Posterior vena cava (tissue), 2 donors: ENCODE data around the gene ARHGAP8. TPM values are rescaled to one million over a fixed set of nuclear protein-coding genes. Genes with fewer than 3 reads are reported as not detected.

Experiments used
- DNase-seq: peaks from one replicate; pipeline ENCODE4 v3.0.0-alpha.2; 2020; ENCODE audit warnings: low spot score
- intact Hi-C, 2 donors: fragments of 100-400 bp; cut with DNase I; formaldehyde crosslinking; loops; one replicate each; pipeline versions ENCODE4 v1.14.1 to v1.14.2; 2022 to 2023
- total RNA-seq, 2 donors: library from RNA; stranded (reverse); fragmentation: NEBNext Ultra II Directional; extraction: Animal tissue kit (Norgen Biotek cat#: 25700); gene quantifications; one replicate each; pipeline ENCODE4 v1.2.1, GENCODE V29; 2021
- donor health status: DM: yes; HTN: yes; CAD: no.
- donor health status: DM: yes; HTN: yes; CAD: no.

The ARHGAP8 gene
- total RNA-seq, 2 donors from 2014 or later: 1.4 TPM

GRCh38 chr22:44865193-44866057, 113.0 kb downstream of the ARHGAP8 start:
- intact Hi-C loops: no loop called here
- no peak for DNase-seq

DNA sequence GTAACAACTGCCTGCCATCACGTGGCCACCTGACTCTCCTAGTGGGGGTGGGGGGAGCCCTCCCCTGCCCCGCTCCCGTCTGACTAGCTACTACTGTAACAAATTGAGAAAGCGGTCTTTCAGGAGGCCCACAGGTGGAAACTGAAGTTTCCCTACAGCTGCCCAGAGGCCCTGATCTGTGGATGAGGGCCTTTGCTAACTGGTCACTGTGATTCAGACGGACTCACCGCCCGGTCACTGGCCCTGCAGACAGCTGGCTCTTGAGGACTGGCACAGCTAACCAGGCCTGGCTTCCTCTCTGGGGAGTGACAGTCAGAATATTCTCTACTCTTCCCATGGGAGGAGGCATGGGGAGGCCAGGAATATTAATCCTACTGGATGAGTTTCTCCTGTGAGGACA, 116.8 kb downstream of the ARHGAP8 start:
- no peak for DNase-seq
- intact Hi-C loops: no loop called here

DNA sequence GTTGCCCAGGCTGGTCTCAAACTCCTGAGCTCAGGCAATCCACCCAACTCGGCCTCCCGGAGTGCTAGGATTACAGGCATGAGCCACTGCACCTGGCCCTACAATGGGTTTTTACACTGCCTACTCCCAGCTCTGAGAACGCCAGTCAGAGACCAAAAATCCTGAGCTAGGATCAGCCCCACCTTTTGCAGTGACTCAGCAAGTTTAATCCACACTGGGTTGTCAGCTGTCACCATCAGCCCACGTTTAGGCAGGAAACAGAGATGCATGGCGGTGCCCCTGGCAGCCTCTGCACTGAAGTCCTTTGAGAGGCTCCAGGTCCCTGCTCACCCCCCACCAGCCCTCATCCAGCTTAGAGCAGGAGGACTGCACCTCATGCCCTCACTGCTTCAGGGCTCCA, 117.6 kb downstream of the ARHGAP8 start:
- intact Hi-C loops: no loop called here

DNA sequence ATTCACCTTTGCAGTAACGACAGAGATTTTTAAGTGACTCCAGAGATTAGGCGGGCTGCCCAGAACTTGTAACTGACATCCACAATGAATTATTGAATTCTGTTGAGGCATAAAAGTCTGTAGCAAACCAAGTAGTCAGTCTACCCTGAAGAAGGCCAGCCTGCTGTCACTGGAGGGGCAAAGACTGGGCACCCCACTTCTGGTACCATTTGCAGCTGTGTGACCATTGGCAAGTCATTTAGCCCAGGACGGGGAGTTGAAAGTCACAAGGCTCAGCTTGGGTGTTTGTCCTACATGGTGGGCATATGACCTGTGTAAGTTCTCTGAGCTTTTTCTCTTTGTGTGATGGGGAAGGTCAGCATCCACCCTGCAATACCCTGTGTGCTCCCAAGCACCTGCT, 119.4 kb downstream of the ARHGAP8 start:
- no peak for DNase-seq
- intact Hi-C loops: no loop called here

More for the DNA sequence above, 117.6 kb downstream of the ARHGAP8 start:
- DNase-seq: no peak

DNA sequence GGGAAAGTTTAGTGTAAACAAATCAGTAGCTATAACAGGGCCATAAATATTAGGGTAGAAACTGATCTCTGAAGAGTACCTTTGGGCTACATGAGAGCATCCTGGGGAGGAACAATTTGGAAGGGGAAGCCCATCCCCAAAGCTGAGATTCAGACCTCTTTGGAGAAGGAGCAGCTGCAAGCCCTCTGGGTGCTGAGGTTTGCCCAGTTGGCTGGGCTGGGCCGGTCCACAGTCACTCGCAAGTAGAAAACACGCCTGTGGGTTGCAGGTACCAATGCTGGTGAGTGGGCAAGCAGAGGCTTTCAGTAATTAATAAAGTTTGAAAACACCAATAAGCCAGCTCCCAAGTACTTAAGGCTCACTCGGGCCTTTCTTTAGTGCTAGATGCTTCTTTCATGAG, 124.5 kb downstream of the ARHGAP8 start:
- intact Hi-C loops: no loop called here
- peak; percentile 34 for DNase-seq

- peak; percentile 73 for DNase-seq
Observed at GRCh38 chr22:44878483-44879300, 126.3 kb downstream of the ARHGAP8 start.

GRCh38 chr22:44879301-44879680, 126.9 kb downstream of the ARHGAP8 start:
- DNase-seq: peak; percentile 70
- intact Hi-C loops: no loop called here

More at GRCh38 chr22:44878483-44879300, 126.3 kb downstream of the ARHGAP8 start:
- intact Hi-C loops: no loop called here

- peak; percentile 78 for DNase-seq
- intact Hi-C loops: no loop called here
Observed at GRCh38 chr22:44880610-44881290, 128.4 kb downstream of the ARHGAP8 start.

GRCh38 chr22:44881624-44882023, 129.2 kb downstream of the ARHGAP8 start:
- intact Hi-C loops: no loop called here
- DNase-seq: peak; percentile 67

GRCh38 chr22:44882226-44882905, 130.0 kb downstream of the ARHGAP8 start:
- intact Hi-C loops: no loop called here
- peak; percentile 58 for DNase-seq

GRCh38 chr22:44883011-44883421, 130.6 kb downstream of the ARHGAP8 start:
- intact Hi-C loops: no loop called here
- peak; percentile 34 for DNase-seq

DNA sequence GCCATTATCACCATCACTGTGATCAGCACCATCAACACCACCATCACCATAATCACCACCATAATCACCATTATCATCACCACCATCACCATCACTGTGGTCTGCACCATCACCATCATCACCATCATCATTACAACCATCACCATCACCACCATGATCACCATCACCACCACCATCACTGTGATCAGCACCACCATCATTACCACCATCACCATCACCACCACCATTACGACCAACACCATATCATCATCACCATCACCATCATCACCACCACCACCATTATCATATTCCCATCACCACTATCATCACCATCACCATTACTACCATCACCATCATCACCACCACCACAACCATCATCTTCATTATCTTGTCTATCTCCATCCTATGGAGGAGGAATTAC, 132.2 kb downstream of the ARHGAP8 start:
- intact Hi-C loops: no loop called here
- DNase-seq: no peak

DNA sequence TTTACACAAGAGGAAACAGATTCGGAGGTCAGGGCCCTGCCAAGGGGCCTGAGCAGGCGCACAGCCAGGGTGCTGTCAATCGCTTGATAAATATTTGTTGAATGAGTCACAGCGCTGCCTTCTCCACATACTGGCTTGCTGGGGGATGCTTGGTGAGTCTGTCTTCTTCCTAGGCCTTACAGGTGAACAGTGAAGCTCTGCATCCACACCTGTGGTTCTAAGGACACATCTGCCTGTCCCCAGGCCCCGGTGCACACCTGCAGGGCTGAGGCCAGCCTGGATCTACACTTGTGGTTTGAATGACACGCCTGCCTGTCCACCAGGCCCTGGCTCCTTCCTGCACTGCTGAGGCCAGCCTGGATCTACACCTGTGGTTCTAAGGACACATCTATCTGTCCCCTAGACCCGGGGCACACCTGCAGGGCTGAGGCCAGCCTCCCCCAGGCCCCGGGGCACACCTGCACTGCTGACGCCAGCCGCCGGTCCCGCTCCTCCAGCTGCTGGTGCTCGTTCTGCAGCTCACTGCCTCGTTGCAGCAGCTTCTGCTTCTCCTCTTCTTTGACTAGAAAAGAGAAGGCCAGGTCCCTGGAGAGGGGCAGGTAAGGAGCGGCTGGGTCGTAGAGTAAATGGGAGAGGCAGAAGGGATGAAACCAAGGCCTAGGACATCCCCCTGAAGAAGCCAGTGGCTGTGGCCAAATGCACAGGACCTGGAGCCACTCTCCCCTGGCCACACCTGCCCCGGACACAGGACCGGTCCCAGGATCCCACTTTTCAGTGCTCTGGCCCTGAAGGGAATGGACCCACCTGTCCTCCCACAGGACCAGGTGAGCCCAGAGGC, 132.8 kb downstream of the ARHGAP8 start:
- intact Hi-C loops: no loop called here
- DNase-seq: peak; percentile 77

DNA sequence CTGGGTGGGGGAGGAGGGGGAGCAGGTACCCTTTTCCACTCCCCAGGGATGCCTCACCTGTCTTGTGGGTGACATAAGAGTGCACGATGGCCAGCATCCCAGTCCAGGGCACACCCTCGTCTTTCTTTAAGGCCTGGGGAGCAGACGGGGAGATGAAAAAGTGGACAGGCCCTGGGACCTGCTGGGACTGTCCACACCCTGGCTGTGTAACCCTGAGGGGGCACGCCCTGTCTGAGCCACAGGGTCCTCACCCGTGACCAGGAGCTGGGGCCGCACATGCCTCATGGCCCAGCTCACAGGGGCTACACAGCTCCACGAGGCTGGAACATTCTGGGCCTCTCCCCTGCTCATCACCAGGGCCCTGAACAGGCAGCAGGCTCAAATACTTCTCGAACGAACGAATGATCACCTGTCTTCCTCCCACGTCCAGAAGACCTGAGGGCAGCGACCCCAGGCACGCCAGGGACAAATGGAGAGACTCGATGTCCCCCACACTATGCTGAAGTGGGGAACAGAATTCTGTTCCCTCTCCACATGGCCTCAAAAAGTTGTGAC, 133.5 kb downstream of the ARHGAP8 start:
- intact Hi-C loops: no loop called here
- DNase-seq: peak; percentile 42

DNA sequence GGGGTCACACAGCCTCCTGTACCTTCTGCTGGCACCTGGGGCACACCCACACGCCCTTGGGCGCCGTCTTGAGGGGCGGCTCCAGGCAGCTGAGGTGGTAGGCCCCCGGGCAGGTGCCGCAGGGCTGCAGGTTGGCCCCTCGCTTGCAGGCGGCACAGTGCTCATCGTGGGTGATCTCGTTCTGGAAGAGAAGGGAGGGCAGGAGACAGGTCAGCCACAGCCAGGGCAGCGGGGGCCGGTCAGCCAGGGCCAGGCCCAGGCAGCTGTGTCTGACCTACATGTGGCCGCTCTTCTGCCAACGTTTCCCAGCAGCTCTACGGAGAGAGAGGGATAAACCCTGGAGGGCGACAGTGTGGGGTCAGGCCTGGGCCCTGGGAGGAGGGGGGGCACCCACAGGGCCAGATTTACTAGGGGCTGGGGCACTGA, 135.6 kb downstream of the ARHGAP8 start:
- DNase-seq: peak; percentile 54
- intact Hi-C loops: no loop called here

- intact Hi-C loops: no loop called here
- DNase-seq: peak; percentile 72
Observed at GRCh38 chr22:44888491-44889254, 136.3 kb downstream of the ARHGAP8 start.

DNA sequence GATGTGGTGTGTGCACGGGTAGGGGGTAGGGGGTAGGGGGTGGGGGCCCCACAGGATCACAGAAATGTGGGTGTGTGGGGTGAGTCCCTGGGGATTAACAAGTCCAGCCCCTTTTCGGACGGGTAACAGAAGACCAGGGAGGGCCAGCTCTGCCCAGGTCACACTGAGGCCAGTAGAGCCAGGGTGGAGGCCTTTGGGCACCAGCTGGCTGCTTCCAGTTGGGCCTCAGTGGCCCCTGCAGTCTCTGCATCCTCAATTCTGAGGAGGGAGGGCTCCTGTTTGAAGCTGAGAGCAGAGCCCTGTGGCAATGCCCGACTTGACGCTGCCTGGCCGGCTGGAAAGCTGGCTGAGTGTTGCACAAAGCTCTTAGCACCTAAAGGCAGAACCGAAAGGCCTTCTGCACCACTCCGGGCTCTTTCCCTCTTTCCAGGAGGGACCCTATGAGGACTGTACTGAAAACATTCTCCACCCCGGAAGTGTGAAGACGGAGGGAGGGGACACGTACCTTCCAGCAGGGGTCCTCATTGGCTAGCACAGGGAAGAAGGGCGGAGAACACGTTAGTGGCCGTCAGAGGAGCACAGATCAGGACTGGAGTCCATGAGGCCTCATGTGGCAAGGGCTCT, 137.0 kb downstream of the ARHGAP8 start:
- DNase-seq: peak; percentile 64
- intact Hi-C loops: no loop called here
